PC-3 (cell line): Measurements from ENCODE around the gene LIX1L. TPM values are rescaled to one million over a fixed set of nuclear protein-coding genes. Genes with fewer than 3 reads are reported as not detected.

Experiments used
- ATAC-seq: fragments of 200-7000 bp; cut with Tn5 transposase; 2 replicates; pipeline ENCODE4 v1.9.1; 2020; ENCODE audit warnings: mild to moderate bottlenecking, moderate library complexity
- BruUV-seq: library from RNA; stranded (reverse); fragments of 400-500 nt; replicated peaks from 2 replicates; lab custom pipeline; 2021; lab: Mats Ljungman, UMichigan
- CTCF ChIA-PET: fragments of 300-600 bp; sonication (Branson Sonifier 250); formaldehyde crosslinking; loops from one replicate; lab custom pipeline; 2022; ENCODE audit warnings: antibody characterized with exemption; lab: Charles Lee
- POLR2A ChIA-PET: fragments of 300-600 bp; sonication (Branson Sonifier 250); formaldehyde crosslinking; loops from one replicate; lab custom pipeline; 2022; ENCODE audit warnings: antibody characterized with exemption; ENCODE audit not compliant: unreplicated experiment; lab: Charles Lee
- DNase-seq: peaks from one replicate; pipeline ENCODE4 v3.0.0-alpha.2; 2015
- H2AFZ ChIP-seq: fragments of 300-600 bp; sonication (generic); 2 replicates; pipeline ENCODE4 v1.6.0; 2016; ENCODE audit warnings: antibody characterized with exemption, low read length
- H3F3A ChIP-seq: fragments of 300-600 bp; sonication (generic); one replicate; pipeline ENCODE4 v1.6.0; 2017; ENCODE audit warnings: antibody characterized with exemption, low read length, control low read depth, mild to moderate bottlenecking; ENCODE audit not compliant: unreplicated experiment
- H3K27ac ChIP-seq: fragments of 300-600 bp; sonication (generic); 2 replicates; pipeline ENCODE4 v1.5.1; 2016; ENCODE audit warnings: mild to moderate bottlenecking, low read length
- H3K27me3 ChIP-seq: fragments of 300-600 bp; sonication (generic); 2 replicates; pipeline ENCODE4 v1.6.1; 2016; ENCODE audit warnings: low read length, mixed read lengths
- H3K36me3 ChIP-seq: fragments of 300-600 bp; sonication (generic); 2 replicates; pipeline ENCODE4 v1.6.1; 2016; ENCODE audit warnings: low read depth, mixed run types, low read length, mixed read lengths
- H3K4me1 ChIP-seq: fragments of 300-600 bp; sonication (generic); 2 replicates; pipeline ENCODE4 v1.5.1; 2016; ENCODE audit warnings: low read length; ENCODE audit not compliant: insufficient read depth
- H3K4me2 ChIP-seq: fragments of 300-600 bp; sonication (generic); 2 replicates; pipeline ENCODE4 v1.6.0; 2016; ENCODE audit warnings: low read length
- H3K4me3 ChIP-seq: fragments of 300-600 bp; sonication (generic); 2 replicates; pipeline ENCODE4 v1.5.1; 2016; ENCODE audit warnings: mild to moderate bottlenecking, low read length, mixed read lengths
- H3K79me2 ChIP-seq: fragments of 300-600 bp; sonication (generic); 2 replicates; pipeline ENCODE4 v1.6.1; 2017; ENCODE audit warnings: low read length, mixed read lengths
- H3K9ac ChIP-seq: fragments of 300-600 bp; sonication (generic); 2 replicates; pipeline ENCODE4 v1.6.0; 2016; ENCODE audit warnings: mild to moderate bottlenecking, low read length
- H3K9me2 ChIP-seq: fragments of 300-600 bp; sonication (generic); replicated peaks from 2 replicates; pipeline ENCODE4 v1.6.1; 2016; ENCODE audit warnings: mixed run types, low read length, mixed read lengths
- H3K9me3 ChIP-seq: fragments of 300-600 bp; sonication (generic); 2 replicates; pipeline ENCODE4 v1.6.1; 2016; ENCODE audit warnings: low read length, mixed read lengths
- H4K20me1 ChIP-seq: fragments of 300-600 bp; sonication (generic); 2 replicates; pipeline ENCODE4 v1.6.1; 2016; ENCODE audit warnings: low read length, mixed read lengths
- EZH2 ChIP-seq: fragments of 300-600 bp; sonication (generic); IDR thresholded peaks from one replicate; pipeline ENCODE4 v1.6.1; 2017; ENCODE audit warnings: antibody characterized with exemption, mild to moderate bottlenecking, low read length; ENCODE audit not compliant: unreplicated experiment
- EZH2phosphoT487 ChIP-seq: fragments of 300-600 bp; sonication (generic); IDR thresholded peaks from 2 replicates; pipeline ENCODE4 v1.6.1; 2018; ENCODE audit warnings: mild to moderate bottlenecking, antibody characterized with exemption, low read length, borderline replicate concordance
- intact Hi-C: fragments of 100-400 bp; cut with micrococcal nuclease; formaldehyde crosslinking; loops from 2 replicates; pipeline ENCODE4 v1.9.0; 2023
- total RNA-seq: library from RNA; depleted of rRNA; stranded (reverse); fragments of >200 nt; gene quantifications from 2 replicates; pipeline ENCODE4 v1.2.3, GENCODE V29; 2014
- TF ChIP-seq, protein P1 (sequence below): fragments of 300-600 bp; sonication (generic); conservative IDR thresholded peaks from 2 replicates; pipeline ENCODE4 v1.5.1; 2017; ENCODE audit warnings: antibody characterized with exemption, low read depth, mild to moderate bottlenecking, low read length

Gene LIX1L
- total RNA-seq, 1 experiment from 2014 or later = 12.5 TPM

DNA sequence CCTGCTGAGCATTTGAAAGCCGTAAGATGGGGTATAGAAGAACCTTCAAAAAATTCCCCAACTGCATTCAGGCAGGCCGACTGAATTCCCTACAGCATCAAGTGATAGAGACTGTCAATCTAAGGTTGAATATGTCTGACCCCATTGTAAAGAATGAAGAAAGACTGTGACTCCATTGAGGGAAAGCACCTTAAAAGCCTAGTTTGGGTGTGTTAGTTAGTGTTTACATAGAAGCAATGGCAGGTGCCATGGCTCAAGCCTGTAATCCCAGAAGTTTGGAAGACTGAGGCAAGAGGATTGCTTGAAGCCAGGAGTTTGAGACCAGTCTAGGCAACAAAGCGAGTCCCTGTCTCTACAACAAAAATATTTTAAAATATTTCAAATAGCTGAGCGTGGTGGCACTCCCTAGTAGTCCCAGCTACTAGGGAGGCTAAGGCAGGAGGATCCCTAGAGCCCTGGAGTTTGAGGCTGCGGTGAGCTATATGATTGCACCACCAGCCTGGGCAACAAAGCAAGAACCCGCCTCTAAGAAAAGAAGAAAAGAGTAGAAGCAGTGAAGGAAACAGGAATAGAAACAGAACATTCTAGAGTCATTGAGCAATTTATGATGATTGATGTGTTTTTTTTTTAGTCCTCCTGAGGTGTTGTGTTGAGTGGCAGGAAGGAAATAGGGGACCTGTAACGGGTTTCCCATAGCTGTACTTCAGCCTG, 22.1 kb upstream of the LIX1L start:
- peak overlapping the region; percentile 77 for H3K27ac ChIP-seq
- intact Hi-C loops = loop anchor here (1.0 to 2.0 kb wide), 3 partner anchors 16 to 53 kb away; partner anchors contain the start of genes ANKRD34A, POLR3GL, RBM8A and TXNIP
- peak overlapping the region; percentile 79 for H3K4me2 ChIP-seq
- H3K9me3 ChIP-seq = no peaks in the 10 kb centered on the region
- H3K9me2 ChIP-seq = no peaks in the 10 kb centered on the region
- H2AFZ ChIP-seq = peak overlapping the region; percentile 58
- H3K4me3 ChIP-seq = no peak overlapping the region
- no peaks in the 10 kb centered on the region for H3K27me3 ChIP-seq
- POLR2A ChIA-PET = interaction anchor here (0.5 to 0.9 kb wide), 5 partner anchors 15 to 138 kb away, joined by 3 to 15 read pairs (median 4); partner anchors contain the start of gene POLR3GL
- TSS peak; percentile 84 for BruUV-seq
- peaks cover 51% of the 10 kb centered on the region for H3K4me1 ChIP-seq
- ATAC-seq (no peak), DNase-seq (no peak)
- no peaks in the 10 kb centered on the region for H3K79me2 ChIP-seq
- no peaks in the 10 kb centered on the region for H3F3A ChIP-seq
- H4K20me1 ChIP-seq = no peaks in the 10 kb centered on the region
- TF ChIP-seq EZH2phosphoT487 (no peak), EZH2 (no peak)
- TF ChIP-seq, protein P1, sequence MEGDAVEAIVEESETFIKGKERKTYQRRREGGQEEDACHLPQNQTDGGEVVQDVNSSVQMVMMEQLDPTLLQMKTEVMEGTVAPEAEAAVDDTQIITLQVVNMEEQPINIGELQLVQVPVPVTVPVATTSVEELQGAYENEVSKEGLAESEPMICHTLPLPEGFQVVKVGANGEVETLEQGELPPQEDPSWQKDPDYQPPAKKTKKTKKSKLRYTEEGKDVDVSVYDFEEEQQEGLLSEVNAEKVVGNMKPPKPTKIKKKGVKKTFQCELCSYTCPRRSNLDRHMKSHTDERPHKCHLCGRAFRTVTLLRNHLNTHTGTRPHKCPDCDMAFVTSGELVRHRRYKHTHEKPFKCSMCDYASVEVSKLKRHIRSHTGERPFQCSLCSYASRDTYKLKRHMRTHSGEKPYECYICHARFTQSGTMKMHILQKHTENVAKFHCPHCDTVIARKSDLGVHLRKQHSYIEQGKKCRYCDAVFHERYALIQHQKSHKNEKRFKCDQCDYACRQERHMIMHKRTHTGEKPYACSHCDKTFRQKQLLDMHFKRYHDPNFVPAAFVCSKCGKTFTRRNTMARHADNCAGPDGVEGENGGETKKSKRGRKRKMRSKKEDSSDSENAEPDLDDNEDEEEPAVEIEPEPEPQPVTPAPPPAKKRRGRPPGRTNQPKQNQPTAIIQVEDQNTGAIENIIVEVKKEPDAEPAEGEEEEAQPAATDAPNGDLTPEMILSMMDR = no peak
- no peaks in the 10 kb centered on the region for H3K36me3 ChIP-seq
- CTCF ChIA-PET = interaction anchor here (0.6 to 3.0 kb wide), 5 partner anchors 9 to 87 kb away, joined by 3 to 34 read pairs (median 5); no protein-coding TSS in a partner anchor
- peak overlapping the region; percentile 36 for H3K9ac ChIP-seq

DNA sequence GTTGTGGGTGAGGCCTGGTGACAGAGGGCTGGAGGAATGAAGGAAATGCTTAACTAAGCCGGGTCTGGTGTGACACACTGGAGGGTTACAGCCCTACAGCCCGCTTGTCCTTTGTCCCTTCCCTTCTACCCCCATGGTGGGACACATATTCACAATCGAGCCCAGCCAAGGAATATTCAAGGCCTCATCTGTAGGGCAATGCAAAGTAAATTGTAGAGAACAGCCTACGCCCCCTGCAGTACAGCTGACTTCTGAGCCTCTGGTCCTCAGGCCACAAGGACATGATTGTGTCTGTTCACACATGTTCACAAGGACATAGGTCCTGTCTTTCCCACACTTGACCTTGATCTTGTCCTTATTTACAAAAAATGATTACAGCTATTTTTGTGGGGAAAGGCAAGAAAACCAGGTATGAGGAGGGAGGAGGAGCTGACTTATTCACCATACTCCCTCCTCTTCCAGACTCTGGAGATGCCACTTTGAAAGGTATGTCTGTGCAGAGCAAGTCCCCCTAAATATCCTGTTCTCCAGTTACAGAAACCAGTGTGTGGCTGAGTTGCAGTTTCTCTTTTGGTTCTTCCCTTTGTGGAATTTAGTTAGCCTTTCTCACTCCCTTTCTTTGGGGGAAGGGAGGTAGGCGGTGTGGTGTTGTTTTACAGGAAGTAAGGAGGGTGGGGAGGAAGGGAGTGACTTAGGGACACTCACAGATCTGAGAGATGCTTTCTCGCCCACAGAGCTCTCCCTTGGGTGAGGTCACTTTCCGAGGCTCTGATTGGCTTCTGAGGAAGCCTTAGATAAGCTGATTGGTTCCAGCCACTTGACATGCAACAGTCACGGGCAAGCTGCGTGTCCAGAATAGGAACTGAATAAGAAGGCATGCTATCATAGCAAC, 21.3 kb upstream of the LIX1L start:
- intact Hi-C loops = loop anchor here (1.0 to 2.0 kb wide), 3 partner anchors 15 to 52 kb away; partner anchors contain the start of genes ANKRD34A, POLR3GL, RBM8A and TXNIP
- ChIA-PET POLR2A (interaction anchor here (0.5 to 0.9 kb wide), 3 partner anchors 19 to 137 kb away, joined by 3 to 6 read pairs (median 4); no protein-coding TSS in a partner anchor), CTCF (interaction anchor here (0.5 to 3.0 kb wide), 5 partner anchors 10 to 87 kb away, joined by 3 to 34 read pairs (median 6); no protein-coding TSS in a partner anchor)
- peak overlapping the region; percentile 67 for H3K9ac ChIP-seq
- H3K9me3 ChIP-seq = no peaks in the 10 kb centered on the region
- peak overlapping the region; percentile 58 for H2AFZ ChIP-seq
- DNase-seq = peak; percentile 100
- TSS peak; percentile 98 for BruUV-seq
- no peaks in the 10 kb centered on the region for H3K36me3 ChIP-seq
- H3F3A ChIP-seq = no peaks in the 10 kb centered on the region
- H3K27me3 ChIP-seq = no peaks in the 10 kb centered on the region
- H3K27ac ChIP-seq = peak overlapping the region; percentile 87
- peak overlapping the region; percentile 79 for H3K4me2 ChIP-seq
- H3K4me3 ChIP-seq = peak overlapping the region; percentile 45; the same call in 1 of the 2 replicates
- TF ChIP-seq EZH2 = no peak
- no peak for TF ChIP-seq EZH2phosphoT487
- TF ChIP-seq, protein P1 = peak; percentile 63
- no peaks in the 10 kb centered on the region for H4K20me1 ChIP-seq
- H3K79me2 ChIP-seq = no peaks in the 10 kb centered on the region
- H3K4me1 ChIP-seq = peaks cover 48% of the 10 kb centered on the region
- ATAC-seq = peak; percentile 95
- H3K9me2 ChIP-seq = no peaks in the 10 kb centered on the region
